Occipital lobe (tissue), 2 donors: ENCODE results near the gene CEACAM16. TPM values are rescaled to one million over a fixed set of nuclear protein-coding genes. Genes with fewer than 3 reads are reported as not detected.

Experiments
- DNase-seq: peaks from one replicate; lab custom pipeline; 2025; lab: John Stamatoyannopoulos, UW
- total RNA-seq: library from RNA; depleted of rRNA; stranded (reverse); fragments of >200 nt; gene quantifications from one replicate; pipeline ENCODE4 v1.2.3, GENCODE V29; 2014

The CEACAM16 gene
- total RNA-seq, 1 donor from 2014 or later = not detected

DNA sequence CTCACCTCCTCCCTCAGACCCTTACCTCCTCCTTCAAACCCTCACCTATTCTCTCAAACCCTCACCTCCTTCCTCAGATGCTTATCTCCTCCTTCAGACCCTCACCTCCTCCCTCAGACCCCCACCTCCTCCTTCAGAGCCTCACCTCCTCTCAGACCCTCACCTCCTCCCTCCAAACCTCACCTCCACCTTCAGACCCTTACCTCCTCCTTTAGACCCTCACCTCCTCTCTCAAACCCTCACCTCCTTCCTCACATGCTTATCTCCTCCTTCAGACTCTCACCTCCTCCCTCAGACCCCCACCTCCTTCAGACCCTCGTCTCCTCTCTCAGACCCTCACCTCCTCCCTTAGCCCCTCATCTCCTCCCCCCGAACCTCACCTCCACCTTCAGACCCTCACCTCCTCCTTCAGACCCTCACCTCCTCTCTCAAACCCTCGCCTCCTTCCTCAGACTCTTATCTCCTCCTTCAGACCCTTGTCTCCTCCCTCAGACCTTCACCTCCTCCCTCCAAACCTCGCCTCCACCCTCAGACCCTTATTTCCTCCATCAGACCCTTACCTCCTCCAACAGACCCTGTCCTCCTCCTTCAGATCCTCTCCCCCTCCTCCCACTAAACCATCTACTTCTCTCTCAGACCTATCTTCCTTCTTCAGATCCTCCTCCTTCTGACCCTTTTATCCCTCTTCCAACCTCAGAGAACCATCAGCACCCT is 47.1 kb downstream of the CEACAM16 start:
- DNase-seq = no peak

DNA sequence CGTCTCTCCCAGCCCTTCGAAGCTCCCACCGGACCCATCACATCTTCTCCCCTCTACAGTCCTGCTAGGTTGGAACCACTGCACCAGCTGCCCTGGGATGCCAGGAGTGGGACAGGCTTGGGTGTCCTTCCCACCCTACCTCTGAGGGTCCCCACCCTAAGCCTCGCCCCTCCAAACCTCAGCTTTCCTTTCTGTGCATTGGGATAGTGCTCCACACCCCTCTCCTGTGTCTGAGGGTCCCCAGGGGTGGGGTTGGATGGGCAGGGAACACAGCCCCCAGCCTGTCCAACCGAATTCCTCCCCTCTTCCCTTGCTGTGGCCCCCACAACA is 47.6 kb downstream of the CEACAM16 start:
- DNase-seq = no peak

DNA sequence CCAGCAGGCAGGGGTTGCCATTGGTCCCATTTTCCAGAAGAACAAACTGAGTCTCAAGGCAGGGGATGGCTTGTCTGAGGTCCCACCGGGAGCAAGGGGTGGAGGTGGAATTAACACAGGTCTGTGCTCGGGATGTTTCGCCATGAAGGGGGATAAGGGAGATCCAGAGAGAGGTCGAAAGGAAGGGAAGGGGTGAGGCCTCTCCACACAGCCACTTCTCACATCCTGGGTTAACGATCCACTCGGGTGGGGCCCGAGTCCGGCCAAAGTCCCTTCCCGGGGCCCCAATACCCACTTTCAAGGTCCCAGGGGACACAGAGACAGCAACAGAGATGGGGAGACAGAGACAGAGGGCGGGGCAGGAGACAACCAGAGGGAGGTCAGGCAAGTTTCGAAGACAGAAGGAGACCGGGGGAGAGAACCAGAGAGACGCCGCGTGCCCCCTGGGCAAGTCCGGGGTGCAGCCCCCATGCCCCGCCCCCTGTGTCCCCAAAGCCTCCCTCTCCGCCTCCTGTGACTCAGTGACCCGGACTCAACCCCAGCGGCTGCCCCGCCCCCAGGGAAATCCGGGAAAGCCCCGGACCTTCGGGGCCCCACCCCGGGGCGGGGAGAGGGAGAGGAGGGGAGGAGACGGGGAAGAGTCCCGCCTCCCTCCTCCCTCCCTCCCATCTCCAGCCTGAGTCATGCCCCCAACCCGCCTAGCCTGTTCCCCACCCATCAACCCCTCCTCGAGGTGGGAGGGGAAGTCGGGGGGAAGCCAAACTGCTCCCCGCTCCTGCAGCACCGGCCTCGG is 48.2 kb downstream of the CEACAM16 start:
- peak; percentile 61 for DNase-seq

DNA sequence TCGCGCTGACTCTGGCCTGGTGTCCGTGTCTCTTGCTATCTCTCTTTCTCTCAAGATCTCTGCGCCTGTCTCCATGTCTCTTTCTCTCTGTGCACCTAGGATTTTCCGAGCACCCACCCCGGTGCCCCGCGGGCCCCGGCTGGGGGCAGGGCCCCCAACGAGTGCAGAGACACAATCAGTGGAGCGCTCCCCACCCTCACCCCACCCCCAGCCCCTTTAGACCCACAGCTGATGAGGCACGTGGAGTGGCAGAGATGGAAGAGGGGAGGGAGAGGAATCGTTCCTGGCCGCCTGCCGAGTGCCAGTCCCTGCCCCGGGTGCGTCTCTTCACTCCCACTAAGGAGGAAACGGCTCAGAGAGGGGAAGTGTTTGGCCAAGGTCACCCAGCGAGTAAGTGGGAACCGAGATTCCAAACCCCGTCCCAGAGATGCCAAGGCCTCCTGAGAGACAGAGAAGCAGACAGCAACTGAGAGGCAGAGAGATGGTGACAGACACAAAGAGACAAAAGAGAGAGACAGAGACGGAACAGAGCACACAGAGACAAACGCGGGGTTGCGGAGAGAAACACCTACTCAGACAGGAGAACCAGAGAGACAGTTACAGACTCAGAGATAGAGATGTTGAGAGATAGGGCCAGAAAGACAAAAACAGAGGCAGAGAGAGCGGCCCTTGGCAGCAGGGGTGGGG is 48.9 kb downstream of the CEACAM16 start:
- peak; percentile 35 for DNase-seq

DNA sequence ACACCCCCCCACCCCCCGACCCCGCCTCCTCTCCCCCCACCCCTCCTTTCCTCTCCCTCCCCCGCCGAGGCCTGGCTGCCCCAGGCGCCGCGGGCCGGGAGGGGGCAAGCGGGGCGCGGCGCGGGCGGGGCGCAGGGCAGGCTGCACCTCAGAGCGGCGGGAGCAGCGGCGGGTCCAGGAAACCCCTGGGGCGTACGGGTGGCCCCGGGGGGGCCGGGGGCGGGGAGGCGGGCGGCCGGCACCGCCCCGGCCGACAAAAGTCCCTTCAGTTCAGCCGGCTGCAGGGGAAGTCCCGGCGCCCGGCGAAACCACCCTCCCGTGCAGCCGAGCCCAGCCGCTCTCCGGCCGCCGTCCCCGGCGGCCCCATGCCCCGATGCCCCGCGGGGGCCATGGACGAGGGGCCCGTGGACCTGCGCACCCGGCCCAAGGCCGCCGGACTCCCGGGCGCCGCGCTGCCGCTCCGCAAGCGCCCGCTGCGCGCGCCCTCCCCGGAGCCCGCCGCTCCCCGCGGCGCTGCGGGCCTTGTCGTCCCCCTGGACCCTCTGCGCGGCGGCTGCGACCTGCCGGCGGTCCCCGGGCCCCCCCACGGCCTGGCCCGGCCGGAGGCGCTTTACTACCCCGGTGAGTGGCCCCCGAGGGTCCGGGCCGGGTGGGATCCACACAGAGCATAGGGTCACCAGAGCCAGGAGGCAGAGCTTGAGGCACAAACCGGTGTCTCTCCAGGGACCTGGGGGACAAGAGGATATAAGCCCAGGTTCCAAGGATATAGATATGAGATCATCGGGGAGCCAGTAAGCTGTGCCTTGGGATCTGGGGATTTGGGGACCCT is 49.7 kb downstream of the CEACAM16 start, which contains the start of gene BCL3:
Gene BCL3, plus strand, starts transcription at position 283 of the 829 bp plus-strand sequence. Its CDS starts 83 bp downstream, at position 366.
- peak; percentile 5 for DNase-seq

DNA sequence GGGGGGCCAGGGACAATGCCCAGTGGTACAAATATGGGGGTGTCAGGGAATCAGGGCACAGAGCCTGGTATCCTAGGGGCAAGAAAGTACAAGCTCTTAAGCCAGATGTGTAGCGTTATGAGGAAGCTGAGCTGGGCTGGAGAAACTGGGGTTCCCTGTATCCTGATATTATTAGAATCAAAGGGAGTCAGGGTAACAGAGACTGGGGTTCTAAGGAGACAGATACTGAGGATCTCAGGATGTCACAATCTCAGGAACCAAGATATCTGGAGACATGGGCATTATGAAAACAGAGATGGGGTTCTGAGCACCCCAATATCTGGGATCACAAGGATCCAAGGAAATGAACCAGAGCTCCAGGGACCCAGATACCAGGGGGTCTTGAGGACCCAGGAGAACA is 50.3 kb downstream of the CEACAM16 start:
- DNase-seq = no peak

DNA sequence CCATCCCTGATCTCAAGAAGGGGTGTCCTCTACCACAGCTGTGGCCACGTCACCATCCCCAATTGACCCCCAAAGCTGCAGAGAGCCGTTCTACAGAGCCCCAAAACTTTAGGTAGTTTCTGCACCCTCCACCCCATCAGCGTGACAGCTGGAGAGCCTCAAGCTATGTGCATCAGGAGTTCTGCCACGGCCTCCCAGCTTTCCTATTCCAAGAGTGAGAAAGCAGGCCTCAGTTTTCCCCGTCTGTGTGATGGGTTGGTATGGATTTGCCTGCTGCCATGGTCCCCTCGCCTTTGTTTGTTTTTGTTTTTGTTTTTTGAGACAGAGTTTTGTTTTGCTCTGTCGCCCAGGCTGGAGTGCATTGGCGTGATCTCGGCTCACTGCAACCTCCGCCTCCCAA is 51.0 kb downstream of the CEACAM16 start:
- DNase-seq = no peak

DNA sequence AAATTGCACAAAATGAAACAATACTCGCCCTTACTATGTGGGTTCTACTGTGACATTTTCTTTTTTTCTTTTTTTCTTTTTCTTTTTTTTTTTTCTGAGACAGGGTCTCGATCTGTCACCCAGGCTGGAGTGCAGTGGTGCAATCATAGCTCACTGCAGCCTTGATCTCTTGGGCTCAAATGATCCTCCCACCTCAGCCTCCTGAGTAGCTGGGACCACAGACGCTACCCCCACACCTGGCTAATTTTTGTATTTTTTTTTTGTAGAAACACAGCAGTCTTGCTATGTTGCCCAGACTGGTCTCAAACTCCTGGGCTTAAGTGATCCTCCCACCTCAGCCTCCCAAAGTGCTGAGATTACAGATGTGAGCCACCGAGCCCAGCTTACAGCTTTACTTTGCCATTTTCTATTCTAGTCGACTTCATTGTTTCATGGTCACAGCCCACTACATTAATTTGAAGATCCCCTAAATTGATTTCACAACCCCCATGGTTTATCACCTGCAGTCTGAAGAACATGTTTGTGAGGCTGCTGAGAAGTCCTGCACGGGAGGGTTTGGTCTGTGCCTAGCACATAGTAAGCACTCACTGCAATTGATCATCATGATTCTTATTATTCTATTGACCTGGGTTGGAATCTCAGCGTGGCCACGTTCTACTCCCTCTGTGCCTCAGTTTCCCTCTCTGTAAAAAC is 53.3 kb downstream of the CEACAM16 start:
- no peak for DNase-seq

DNA sequence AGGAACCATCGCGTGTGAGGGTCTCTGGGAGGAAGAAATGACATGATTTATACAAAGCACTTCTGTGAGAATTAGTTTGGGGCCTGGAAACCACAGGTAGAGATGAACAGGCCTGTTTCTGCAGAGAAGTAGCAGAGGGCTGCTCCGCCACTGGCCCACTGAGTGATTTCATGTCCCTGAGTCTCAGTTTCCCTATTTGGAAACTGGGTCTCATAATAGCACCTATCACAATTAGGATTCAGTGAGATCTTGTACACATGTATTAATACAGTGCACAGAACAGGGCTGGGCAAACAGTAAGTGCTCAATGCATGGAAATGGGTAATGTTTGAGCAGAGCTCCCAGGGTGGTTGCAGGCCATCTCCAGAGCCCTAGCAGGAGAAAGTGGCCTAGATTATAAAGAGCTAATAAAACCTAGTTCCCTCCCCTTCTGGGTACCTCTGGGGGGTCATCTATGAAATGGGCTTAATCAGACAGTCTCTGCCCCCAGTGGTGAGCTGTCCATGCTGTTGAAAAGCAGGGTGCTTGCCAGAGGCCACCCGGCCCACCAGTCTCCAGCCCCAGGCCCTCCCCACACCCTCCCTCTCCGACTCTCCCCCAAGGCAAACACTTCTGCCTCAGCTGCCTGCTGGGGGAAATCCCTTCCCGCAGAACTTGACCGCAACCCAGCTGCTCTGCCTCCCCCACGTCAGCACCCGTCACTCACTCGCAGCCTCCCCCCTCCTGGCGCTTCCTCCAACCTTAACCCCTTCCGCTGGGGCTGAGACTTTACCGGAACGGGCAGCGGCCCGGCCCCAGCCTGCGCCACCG is 54.1 kb downstream of the CEACAM16 start:
- peak; percentile 10 for DNase-seq

DNA sequence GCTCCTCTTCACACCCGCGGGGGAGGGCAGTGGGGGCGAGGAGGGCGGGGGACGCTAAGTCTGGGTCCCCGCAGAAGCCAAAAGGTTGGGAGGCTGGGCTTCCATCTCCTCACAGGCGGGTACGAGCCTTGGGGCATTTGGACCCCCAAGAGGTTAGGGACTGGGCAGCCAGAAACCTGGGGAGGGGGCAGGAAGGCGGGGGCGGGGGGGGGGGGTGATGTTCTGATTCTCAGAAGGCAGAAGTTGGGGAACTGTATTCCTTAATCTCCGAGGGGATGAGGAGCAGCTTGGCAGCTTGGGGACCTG is 54.6 kb downstream of the CEACAM16 start:
- DNase-seq = no peak

DNA sequence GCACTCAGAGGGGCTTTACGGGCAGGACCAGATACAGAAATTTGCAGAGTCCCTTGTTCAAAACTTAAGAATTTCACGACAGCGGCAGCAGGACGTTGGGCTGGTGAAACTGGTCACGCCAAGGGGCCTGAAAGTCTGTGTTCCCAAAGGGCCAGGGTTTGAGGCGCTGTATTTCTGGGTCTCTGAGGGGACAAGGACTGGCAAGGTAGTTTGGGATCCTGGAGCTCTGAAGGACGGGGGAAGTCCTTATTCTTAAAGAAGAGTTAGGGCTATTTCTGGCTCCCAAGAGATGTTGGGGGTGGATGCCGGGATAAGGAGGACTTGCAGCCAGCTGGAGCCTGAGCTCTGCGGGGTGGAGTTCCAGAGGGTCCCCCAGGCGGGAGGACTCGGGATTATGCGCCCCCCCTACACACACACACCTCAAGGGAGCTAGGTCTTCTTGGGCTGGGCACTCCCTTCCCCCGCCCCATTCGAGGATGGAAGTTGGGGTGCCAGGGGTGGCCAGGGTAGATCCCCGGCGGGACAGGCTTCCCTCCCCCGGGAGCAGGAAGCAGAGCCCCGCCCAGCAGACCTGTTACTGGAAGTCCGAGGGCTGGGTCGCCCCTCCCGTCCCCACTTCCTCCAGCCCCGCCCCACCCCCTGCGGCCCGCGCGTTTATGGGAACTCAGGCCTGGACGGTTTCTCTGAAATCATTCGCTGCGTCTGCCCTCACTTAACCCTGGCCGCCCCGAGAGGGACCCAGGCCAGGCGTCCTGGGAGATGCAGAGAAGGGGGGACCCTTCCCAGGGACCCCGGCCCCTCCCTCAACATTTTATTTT is 55.2 kb downstream of the CEACAM16 start:
- peak; percentile 23 for DNase-seq

DNA sequence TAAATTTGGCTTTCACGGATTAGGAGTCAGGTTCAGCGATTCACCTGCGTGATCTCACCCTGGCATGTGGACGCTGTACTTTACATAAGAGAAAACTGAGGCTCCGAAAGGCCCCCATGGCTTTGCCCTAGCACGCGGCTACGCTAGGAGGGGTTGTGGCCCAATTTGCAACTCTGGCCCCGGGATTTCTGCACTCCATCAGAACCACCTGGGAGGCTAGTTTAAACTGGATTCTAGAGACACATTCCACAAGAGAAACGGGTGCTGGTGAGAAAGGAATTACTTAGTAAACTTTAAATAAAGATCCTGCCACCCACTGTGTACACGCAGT is 55.8 kb downstream of the CEACAM16 start:
- no peak for DNase-seq

DNA sequence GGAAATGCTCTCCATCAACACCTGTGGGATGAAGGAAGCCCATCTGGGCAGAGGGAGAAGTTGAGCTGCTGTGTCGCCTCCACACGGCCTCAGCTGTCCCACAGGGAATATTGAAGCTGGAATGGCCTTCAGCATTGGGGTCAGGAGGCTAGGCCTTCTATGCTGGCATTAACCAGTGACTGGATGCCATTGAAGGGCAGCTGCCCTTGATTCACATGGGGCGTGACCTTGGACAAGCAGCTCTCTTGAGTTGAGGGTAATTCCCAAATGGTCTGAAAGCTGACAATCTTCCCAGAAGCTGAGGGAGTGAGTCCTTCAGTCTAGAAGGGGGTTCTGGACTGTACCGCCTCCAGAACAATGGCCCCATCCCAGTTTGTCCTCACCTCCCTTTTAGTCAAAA is 56.3 kb downstream of the CEACAM16 start:
- no peak for DNase-seq

DNA sequence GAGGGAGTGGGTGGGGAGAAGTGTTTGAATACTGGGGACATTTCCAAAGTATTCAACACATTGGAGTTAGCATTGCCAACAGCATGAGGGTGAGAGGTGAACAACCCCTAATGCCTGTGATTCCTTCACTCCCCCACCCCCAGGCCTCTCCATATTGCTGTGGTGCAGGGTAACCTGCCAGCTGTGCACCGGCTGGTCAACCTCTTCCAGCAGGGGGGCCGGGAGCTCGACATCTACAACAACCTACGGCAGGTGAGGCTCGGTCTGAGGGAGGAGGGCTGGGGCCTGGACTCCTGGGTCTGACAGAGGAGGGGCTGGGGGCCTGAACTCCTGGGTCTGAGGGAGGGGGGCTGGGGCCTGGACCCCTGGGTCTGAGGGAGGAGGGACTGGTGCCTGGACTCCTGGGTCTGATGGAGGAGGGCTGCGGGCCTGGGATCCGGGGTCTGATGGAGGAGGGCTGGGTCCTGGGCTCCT is 57.2 kb downstream of the CEACAM16 start:
- no peak for DNase-seq

DNA sequence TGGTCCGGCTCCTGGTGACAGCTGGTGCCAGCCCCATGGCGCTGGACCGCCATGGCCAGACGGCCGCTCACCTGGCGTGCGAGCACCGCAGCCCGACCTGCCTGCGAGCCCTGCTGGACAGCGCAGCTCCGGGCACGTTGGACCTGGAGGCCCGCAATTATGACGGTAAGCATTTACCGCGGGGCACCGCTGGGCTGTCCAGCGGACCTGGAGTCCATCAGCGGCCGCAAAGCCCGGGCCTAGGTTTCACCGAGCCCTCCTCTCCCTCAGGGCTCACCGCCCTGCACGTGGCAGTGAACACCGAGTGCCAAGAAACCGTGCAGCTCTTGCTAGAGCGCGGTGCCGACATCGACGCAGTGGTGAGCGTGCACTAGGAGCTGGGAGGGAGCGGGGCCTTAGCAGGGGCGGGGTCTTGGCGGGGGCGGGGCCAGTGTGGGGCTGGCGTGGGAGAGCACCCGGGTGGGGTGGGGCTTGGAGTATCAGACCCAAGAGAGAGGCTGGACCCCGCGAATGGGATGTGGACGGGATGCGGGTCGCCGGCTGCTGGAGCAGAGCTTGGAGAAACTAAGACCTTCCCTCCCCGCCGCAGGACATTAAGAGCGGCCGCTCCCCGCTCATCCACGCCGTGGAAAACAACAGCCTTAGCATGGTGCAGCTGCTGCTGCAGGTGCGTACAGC is 58.2 kb downstream of the CEACAM16 start:
- DNase-seq = peak; percentile 17

DNA sequence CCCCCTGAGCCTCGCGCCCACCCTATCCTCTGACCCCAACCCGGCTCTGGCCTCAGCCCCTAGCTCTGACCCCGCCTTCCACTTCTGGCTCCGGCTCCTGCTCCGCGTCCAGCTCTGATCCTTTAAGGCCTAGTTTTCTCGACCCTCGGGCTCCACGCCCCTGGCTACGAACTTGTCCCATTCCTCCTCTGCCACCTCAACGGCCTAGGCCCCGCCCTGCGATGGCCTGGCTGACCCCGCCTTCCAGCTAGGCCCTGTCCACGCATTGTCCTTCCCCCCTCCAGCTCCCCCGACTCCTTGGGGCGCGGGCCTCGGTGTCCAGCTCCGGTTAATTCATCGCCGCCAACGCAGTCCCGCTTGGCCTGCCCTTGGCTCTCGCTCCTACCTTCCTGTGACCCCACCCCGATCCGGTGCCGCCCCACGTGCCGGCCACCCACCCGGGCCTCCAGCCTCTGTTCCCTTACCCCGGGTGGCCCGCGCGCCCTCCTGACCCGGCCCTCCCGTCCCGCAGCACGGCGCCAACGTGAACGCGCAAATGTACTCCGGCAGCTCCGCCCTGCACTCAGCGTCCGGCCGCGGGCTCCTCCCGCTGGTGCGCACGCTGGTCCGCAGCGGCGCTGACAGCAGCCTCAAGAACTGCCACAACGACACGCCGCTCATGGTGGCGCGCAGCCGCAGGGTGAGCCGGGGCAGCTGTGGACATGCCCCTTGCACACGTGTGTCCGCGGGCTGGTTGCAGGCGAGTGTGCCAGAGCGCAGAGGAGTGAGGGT is 59.0 kb downstream of the CEACAM16 start:
- DNase-seq = peak; percentile 16

DNA sequence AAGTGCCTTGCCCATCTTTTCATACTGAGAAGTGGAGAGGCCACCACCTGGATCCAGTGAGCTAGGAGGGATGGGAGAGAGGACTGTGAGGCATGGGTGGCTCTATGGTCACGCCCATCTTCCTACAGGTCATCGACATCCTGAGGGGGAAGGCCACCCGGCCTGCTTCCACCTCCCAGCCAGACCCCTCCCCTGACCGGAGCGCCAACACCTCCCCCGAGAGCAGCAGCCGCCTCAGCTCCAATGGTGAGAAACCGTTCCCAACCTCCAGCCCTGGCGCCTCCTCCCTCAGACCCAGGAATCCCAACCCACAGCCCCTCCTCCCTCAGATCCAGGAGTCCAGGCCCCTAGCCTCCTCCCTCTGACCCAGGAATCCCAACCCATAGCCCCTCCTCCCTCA is 59.6 kb downstream of the CEACAM16 start:
- no peak for DNase-seq
